Fibroblast of lung (primary cell): ENCODE results near the gene L3HYPDH. TPM values are rescaled to one million over a fixed set of nuclear protein-coding genes. Genes with fewer than 3 reads are reported as not detected.

ENCODE experiments used
- DNase-seq, 2 donors: peaks; one replicate each; pipeline versions ENCODE4 v3.0.0 to v3.0.0-alpha.2; 2010; ENCODE audit warnings: low read depth in 2 of 2
- H2AFZ ChIP-seq: 2 replicates; pipeline ENCODE4 v1.5.1; 2012; ENCODE audit warnings: low read length, control low read depth, inconsistent platforms
- H3K27ac ChIP-seq: 2 replicates; pipeline ENCODE4 v1.5.1; 2011; ENCODE audit warnings: low read length, control low read depth; ENCODE audit not compliant: insufficient read depth
- H3K27me3 ChIP-seq: 2 replicates; pipeline ENCODE4 v1.5.1; 2011; ENCODE audit warnings: mild to moderate bottlenecking, low read length; ENCODE audit not compliant: control insufficient read depth, insufficient read depth
- H3K36me3 ChIP-seq: 2 replicates; pipeline ENCODE4 v1.5.1; 2011; ENCODE audit warnings: low read length; ENCODE audit not compliant: control insufficient read depth, insufficient read depth
- H3K4me1 ChIP-seq: 2 replicates; pipeline ENCODE4 v1.5.1; 2011; ENCODE audit warnings: low read length; ENCODE audit not compliant: control insufficient read depth, insufficient read depth; ENCODE audit errors: extremely low read depth
- H3K4me2 ChIP-seq: 2 replicates; pipeline ENCODE4 v1.5.1; 2011; ENCODE audit warnings: low read length, control low read depth; ENCODE audit not compliant: insufficient read depth; ENCODE audit errors: extremely low read depth
- H3K4me3 ChIP-seq, 4 experiments: fragments of 200-600 bp in 1 of 4; sonication (generic) in 1 of 4; replicated peaks in 1 of 4; 2 replicates each; pipeline ENCODE4 v1.5.1; 2011 to 2016; ENCODE audit warnings: low read length in 4 of 4, low read depth in 3 of 4, mild to moderate bottlenecking in 3 of 4, control low read depth in 2 of 4, inconsistent platforms in 1 of 4, mixed read lengths in 1 of 4; ENCODE audit not compliant: insufficient read depth in 1 of 4; ENCODE audit errors: control extremely low read depth in 1 of 4
- H3K79me2 ChIP-seq: 2 replicates; pipeline ENCODE4 v1.5.1; 2012; ENCODE audit warnings: mild to moderate bottlenecking, low read length, inconsistent platforms; ENCODE audit not compliant: control insufficient read depth, insufficient read depth
- H3K9ac ChIP-seq: 2 replicates; pipeline ENCODE4 v1.5.1; 2011; ENCODE audit warnings: mild to moderate bottlenecking, low read length, control low read depth; ENCODE audit not compliant: insufficient read depth
- H3K9me3 ChIP-seq: 2 replicates; pipeline ENCODE4 v1.5.1; 2012; ENCODE audit warnings: low read depth, low read length; ENCODE audit not compliant: control insufficient read depth, insufficient read depth
- H4K20me1 ChIP-seq: 2 replicates; pipeline ENCODE4 v1.5.1; 2011; ENCODE audit warnings: low read length; ENCODE audit not compliant: control insufficient read depth, insufficient read depth; ENCODE audit errors: extremely low read depth
- EZH2 ChIP-seq: IDR thresholded peaks from 2 replicates; pipeline ENCODE4 v1.5.1; 2012; ENCODE audit warnings: low read length, control low read depth, mild to moderate bottlenecking; ENCODE audit errors: missing control alignments
- polyA plus RNA-seq, 2 donors: library from polyadenylated mRNA; depleted of rRNA in 1 of 2; stranded (reverse) in 1 of 2; unstranded in 1 of 2; fragments of >200 nt; gene quantifications; 2 replicates each; pipeline ENCODE4 v1.2.1, GENCODE V29; 2011 to 2012; ENCODE audit warnings: missing spikeins in 1 of 2
- total RNA-seq: library from RNA; depleted of rRNA; stranded (reverse); fragments of >200 nt; gene quantifications from 2 replicates; pipeline ENCODE4 v1.2.1, GENCODE V29; 2014
- TF ChIP-seq, protein P1 (sequence below), 2 donors: IDR thresholded peaks in 1 of 2; conservative IDR thresholded peaks in 1 of 2; 1 replicate in 1 of 2; 2 replicates in 1 of 2; pipeline ENCODE4 v1.5.1; 2011 to 2012; ENCODE audit warnings: low read length in 2 of 2, control low read depth in 1 of 2, inconsistent platforms in 1 of 2, low read depth in 1 of 2, mild to moderate bottlenecking in 1 of 2

L3HYPDH gene
- total and polyA plus RNA-seq, 2 donors (not counting 1 experiment from before 2014, with no cell fraction given), result 28.7 to 50.4 TPM

- Histone ChIP-seq H3K79me2 (peaks cover 25% of the 10 kb centered on the region), H3K4me3 (no peak overlapping the region), H4K20me1 (no peaks in the 10 kb centered on the region), H3K4me1 (peaks cover 6% of the 10 kb centered on the region), H3K36me3 (peaks cover 2% of the 10 kb centered on the region), H2AFZ (no peak overlapping the region), H3K9ac (no peak overlapping the region), H3K27ac (no peak overlapping the region), H3K9me3 (no peaks in the 10 kb centered on the region), H3K27me3 (no peaks in the 10 kb centered on the region), H3K4me2 (no peak overlapping the region)
- no peak for TF ChIP-seq EZH2
- TF ChIP-seq, protein P1, sequence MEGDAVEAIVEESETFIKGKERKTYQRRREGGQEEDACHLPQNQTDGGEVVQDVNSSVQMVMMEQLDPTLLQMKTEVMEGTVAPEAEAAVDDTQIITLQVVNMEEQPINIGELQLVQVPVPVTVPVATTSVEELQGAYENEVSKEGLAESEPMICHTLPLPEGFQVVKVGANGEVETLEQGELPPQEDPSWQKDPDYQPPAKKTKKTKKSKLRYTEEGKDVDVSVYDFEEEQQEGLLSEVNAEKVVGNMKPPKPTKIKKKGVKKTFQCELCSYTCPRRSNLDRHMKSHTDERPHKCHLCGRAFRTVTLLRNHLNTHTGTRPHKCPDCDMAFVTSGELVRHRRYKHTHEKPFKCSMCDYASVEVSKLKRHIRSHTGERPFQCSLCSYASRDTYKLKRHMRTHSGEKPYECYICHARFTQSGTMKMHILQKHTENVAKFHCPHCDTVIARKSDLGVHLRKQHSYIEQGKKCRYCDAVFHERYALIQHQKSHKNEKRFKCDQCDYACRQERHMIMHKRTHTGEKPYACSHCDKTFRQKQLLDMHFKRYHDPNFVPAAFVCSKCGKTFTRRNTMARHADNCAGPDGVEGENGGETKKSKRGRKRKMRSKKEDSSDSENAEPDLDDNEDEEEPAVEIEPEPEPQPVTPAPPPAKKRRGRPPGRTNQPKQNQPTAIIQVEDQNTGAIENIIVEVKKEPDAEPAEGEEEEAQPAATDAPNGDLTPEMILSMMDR (conservative IDR thresholded peaks at IDR 0.05 in 1 of 2, IDR thresholded peaks at IDR 0.05 in 1 of 2; ENCODE audit: low read depth in 1 of 2, low read length in 2 of 2), result no peak
- no peak for DNase-seq
These were observed 5.7 kb downstream of the L3HYPDH start for GRCh38 chr14:59478540-59478939.

DNA sequence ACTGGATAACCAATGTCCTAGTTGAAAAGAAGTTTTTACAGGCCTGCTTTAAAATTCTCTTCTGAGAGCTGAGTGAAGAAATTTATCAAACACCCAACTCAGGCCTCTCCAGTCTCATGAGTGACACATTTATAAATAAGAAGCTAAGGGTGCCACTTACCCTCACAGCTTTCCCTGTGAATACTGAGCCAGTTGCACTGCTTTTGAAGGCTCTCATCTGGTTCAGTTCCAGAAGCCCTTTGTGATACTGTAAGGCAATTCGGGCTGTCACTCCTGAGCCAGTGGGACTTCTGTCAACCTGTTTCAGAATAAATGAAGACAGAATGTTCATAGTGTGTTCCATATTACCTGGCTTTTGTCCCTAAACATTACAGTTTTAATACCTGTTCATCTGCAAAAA is 8.5 kb downstream of the L3HYPDH start:
- H3K27ac ChIP-seq, result no peak overlapping the region
- no peaks in the 10 kb centered on the region for H3K9me3 ChIP-seq
- H3K36me3 ChIP-seq, result peaks cover 3% of the 10 kb centered on the region
- no peaks in the 10 kb centered on the region for H4K20me1 ChIP-seq
- H3K4me1 ChIP-seq, result peaks cover 6% of the 10 kb centered on the region
- H3K9ac ChIP-seq, result no peak overlapping the region
- no peak for TF ChIP-seq EZH2
- TF ChIP-seq, protein P1 (conservative IDR thresholded peaks at IDR 0.05 in 1 of 2, IDR thresholded peaks at IDR 0.05 in 1 of 2; ENCODE audit: low read depth in 1 of 2, low read length in 2 of 2), result no peak
- no peaks in the 10 kb centered on the region for H3K27me3 ChIP-seq
- no peak overlapping the region for H3K4me3 ChIP-seq
- no peak overlapping the region for H3K4me2 ChIP-seq
- no peak overlapping the region for H2AFZ ChIP-seq
- DNase-seq, result no peak
- peaks cover 13% of the 10 kb centered on the region for H3K79me2 ChIP-seq

GRCh38 chr14:59474172-59474571 is 10.0 kb downstream of the L3HYPDH start:
- no peaks in the 10 kb centered on the region for H3K27me3 ChIP-seq
- no peak for TF ChIP-seq EZH2
- H3K9ac ChIP-seq, result no peak overlapping the region
- DNase-seq, result peak; percentile 55 to 91
- no peak overlapping the region for H3K4me3 ChIP-seq
- no peak overlapping the region for H3K4me2 ChIP-seq
- peaks cover 3% of the 10 kb centered on the region for H3K4me1 ChIP-seq
- H2AFZ ChIP-seq, result no peak overlapping the region
- no peaks in the 10 kb centered on the region for H4K20me1 ChIP-seq
- no peak overlapping the region for H3K27ac ChIP-seq
- H3K36me3 ChIP-seq, result peaks cover 3% of the 10 kb centered on the region
- peaks cover 7% of the 10 kb centered on the region for H3K79me2 ChIP-seq
- no peaks in the 10 kb centered on the region for H3K9me3 ChIP-seq
